GM10248 (cell line): Measurements from ENCODE around the gene ANKRD16.

Experiments
- CTCF ChIA-PET: fragments of 300-600 bp; sonication (Branson Sonifier 250); formaldehyde crosslinking; extraction: SDS; loops from one replicate; lab custom pipeline; 2021; ENCODE audit warnings: antibody characterized with exemption; lab: Yijun Ruan, JAX
- POLR2A ChIA-PET: fragments of 350-650 bp; sonication (Branson Sonifier 250); formaldehyde crosslinking; extraction: SDS; loops from one replicate; lab custom pipeline; 2020; ENCODE audit warnings: antibody characterized with exemption; lab: Yijun Ruan, JAX
- DNase-seq: peaks from one replicate; pipeline ENCODE4 v3.0.0; 2012; ENCODE audit errors: extremely low spot score
- CTCF ChIP-seq: IDR thresholded peaks from 2 replicates; pipeline ENCODE4 v1.5.1; 2012; ENCODE audit warnings: mild to moderate bottlenecking, low read depth; ENCODE audit errors: extremely low read depth, missing control alignments, control extremely low read depth

ANKRD16 gene

GRCh38 chr10:5898163-5898562 is 8.5 kb upstream of the ANKRD16 start:
- no peak for TF ChIP-seq CTCF
- no peak for DNase-seq
- CTCF ChIA-PET, result interaction anchor here (1.2 to 1.6 kb wide), 2 partner anchors 8 to 24 kb away, joined by 3 to 4 read pairs; partner anchors contain the start of genes ANKRD16 and FBH1
- POLR2A ChIA-PET, result no interaction called here

GRCh38 chr10:5897504-5897903 is 7.8 kb upstream of the ANKRD16 start:
- ChIA-PET POLR2A (no interaction called here), CTCF (interaction anchor here (1.2 kb wide), 1 partner anchor 23 kb away, joined by 3 read pairs; no protein-coding TSS in a partner anchor)
- no peak for DNase-seq
- no peak for TF ChIP-seq CTCF

- no peak for TF ChIP-seq CTCF
- POLR2A ChIA-PET, result no interaction called here
- CTCF ChIA-PET, result interaction anchor here (1.8 kb wide), 1 partner anchor 189 kb away, joined by 6 read pairs; no protein-coding TSS in a partner anchor
- no peak for DNase-seq
These were observed 7.3 kb upstream of the ANKRD16 start for GRCh38 chr10:5897053-5897340.

- DNase-seq, result no peak
- ChIA-PET CTCF (interaction anchor here (1.5 to 1.8 kb wide), 2 partner anchors 14 to 190 kb away, joined by 4 to 6 read pairs; no protein-coding TSS in a partner anchor), POLR2A (no interaction called here)
- TF ChIP-seq CTCF, result no peak
These were observed 6.7 kb upstream of the ANKRD16 start for GRCh38 chr10:5896208-5897052.

- peak; percentile 59 for DNase-seq
- no peak for TF ChIP-seq CTCF
- ChIA-PET CTCF (interaction anchor here (1.5 to 1.8 kb wide), 3 partner anchors 11 to 190 kb away, joined by 4 to 6 read pairs (median 4); no protein-coding TSS in a partner anchor), POLR2A (no interaction called here)
These were observed 6.1 kb upstream of the ANKRD16 start for GRCh38 chr10:5895804-5896203.

GRCh38 chr10:5895365-5895764 is 5.7 kb upstream of the ANKRD16 start:
- ChIA-PET CTCF (interaction anchor here (1.5 to 2.1 kb wide), 5 partner anchors 9 to 191 kb away, joined by 4 to 6 read pairs (median 6); no protein-coding TSS in a partner anchor), POLR2A (no interaction called here)
- DNase-seq, result no peak
- TF ChIP-seq CTCF, result no peak
